PC-9 (cell line): ENCODE results near the gene NPC2. TPM values are rescaled to one million over a fixed set of nuclear protein-coding genes. Genes with fewer than 3 reads are reported as not detected.

Experiments
- BruUV-seq: library from RNA; stranded (reverse); fragments of 400-500 nt; replicated peaks from 2 replicates; lab custom pipeline; 2021; lab: Mats Ljungman, UMichigan
- CTCF ChIA-PET: fragments of 300-600 bp; sonication (Branson Sonifier 250); formaldehyde crosslinking; loops from one replicate; lab custom pipeline; 2022; ENCODE audit warnings: antibody characterized with exemption; lab: Charles Lee
- POLR2A ChIA-PET: fragments of 300-600 bp; sonication (Branson Sonifier 250); formaldehyde crosslinking; loops from one replicate; lab custom pipeline; 2022; ENCODE audit warnings: antibody characterized with exemption; ENCODE audit not compliant: unreplicated experiment; lab: Charles Lee
- DNase-seq, 2 experiments: peaks; one replicate each; pipeline versions ENCODE4 v3.0.0 to v3.0.0-alpha.2; 2015 to 2022; ENCODE audit warnings: mixed read lengths in 1 of 2
- H2AFZ ChIP-seq: fragments of 200-600 bp; sonication (generic); 2 replicates; pipeline ENCODE4 v1.8.1; 2017; ENCODE audit warnings: antibody characterized with exemption
- H3F3A ChIP-seq: fragments of 200-600 bp; sonication (generic); 2 replicates; pipeline ENCODE4 v1.8.1; 2017; ENCODE audit warnings: antibody characterized with exemption, mild to moderate bottlenecking, low read depth; ENCODE audit not compliant: insufficient read depth
- H3K27ac ChIP-seq: fragments of 200-600 bp; sonication (generic); 2 replicates; pipeline ENCODE4 v1.6.1; 2016; ENCODE audit warnings: mixed run types
- H3K27me3 ChIP-seq: fragments of 200-600 bp; sonication (generic); 2 replicates; pipeline ENCODE4 v1.6.1; 2016; ENCODE audit warnings: low read depth, mixed run types; ENCODE audit not compliant: insufficient read depth
- H3K36me3 ChIP-seq: fragments of 200-600 bp; sonication (generic); 2 replicates; pipeline ENCODE4 v1.6.1; 2016; ENCODE audit warnings: low read depth, mixed run types
- H3K4me1 ChIP-seq: fragments of 200-600 bp; sonication (generic); replicated peaks from 2 replicates; pipeline ENCODE4 v1.6.1; 2016; ENCODE audit warnings: mixed run types; ENCODE audit not compliant: insufficient read depth
- H3K4me2 ChIP-seq: fragments of 200-600 bp; sonication (generic); 2 replicates; pipeline ENCODE4 v1.6.1; 2017; ENCODE audit warnings: mixed run types
- H3K4me3 ChIP-seq: fragments of 200-600 bp; sonication (generic); 2 replicates; pipeline ENCODE4 v1.6.1; 2016; ENCODE audit warnings: mixed run types
- H3K79me2 ChIP-seq: fragments of 200-600 bp; sonication (generic); 2 replicates; pipeline ENCODE4 v1.6.1; 2017; ENCODE audit warnings: low read depth, mixed run types
- H3K9me2 ChIP-seq: fragments of 200-600 bp; sonication (generic); 2 replicates; pipeline ENCODE4 v1.8.1; 2017; ENCODE audit warnings: mild to moderate bottlenecking; ENCODE audit not compliant: insufficient read depth
- H3K9me3 ChIP-seq: fragments of 200-600 bp; sonication (generic); 2 replicates; pipeline ENCODE4 v1.8.1; 2016; ENCODE audit warnings: low read depth; ENCODE audit not compliant: insufficient read depth
- H4K20me1 ChIP-seq: fragments of 200-600 bp; sonication (generic); 2 replicates; pipeline ENCODE4 v1.8.1; 2017; ENCODE audit not compliant: insufficient read depth
- CTCF ChIP-seq: fragments of 200-600 bp; sonication (generic); conservative IDR thresholded peaks from 2 replicates; pipeline ENCODE4 v1.6.1; 2017; ENCODE audit warnings: mixed run types, antibody characterized with exemption, mild to moderate bottlenecking, moderate library complexity
- EZH2 ChIP-seq: fragments of 200-600 bp; sonication (generic); IDR thresholded peaks from 2 replicates; pipeline ENCODE4 v1.8.0; 2017; ENCODE audit warnings: antibody characterized with exemption, low read depth
- intact Hi-C: fragments of 100-400 bp; cut with micrococcal nuclease; formaldehyde crosslinking; loops from one replicate; pipeline ENCODE4 v1.10.0; 2022; ENCODE audit not compliant: unreplicated experiment
- total RNA-seq: library from RNA; stranded (reverse); gene quantifications from 2 replicates; pipeline ENCODE4 v1.2.3, GENCODE V29; 2021

The NPC2 gene
- total RNA-seq, 1 experiment from 2014 or later, result 1,010 TPM

DNA sequence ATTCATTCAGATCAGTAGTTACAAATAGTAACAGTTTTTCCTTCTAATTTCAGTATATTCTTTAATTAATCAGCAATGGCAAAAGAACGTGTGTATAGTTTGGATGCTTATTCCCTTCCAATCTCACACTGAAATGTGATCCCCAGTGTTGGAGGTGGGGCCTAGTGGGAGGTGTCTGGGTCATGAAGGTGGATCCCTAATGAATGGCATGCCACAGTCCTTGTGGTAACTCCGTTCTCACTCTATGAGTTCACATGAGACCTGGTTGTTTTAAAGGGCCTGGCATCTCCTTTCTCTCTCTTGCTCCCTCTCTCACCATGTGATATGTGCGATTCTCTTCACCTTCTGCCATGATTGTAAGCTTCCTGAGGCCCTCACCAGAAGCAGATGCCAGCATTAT is 48.2 kb downstream of the NPC2 start:
- Histone ChIP-seq H4K20me1 (no peaks in the 10 kb centered on the region), H3K9me3 (no peaks in the 10 kb centered on the region), H2AFZ (no peak overlapping the region), H3K36me3 (no peaks in the 10 kb centered on the region), H3K4me3 (no peak overlapping the region), H3K79me2 (no peaks in the 10 kb centered on the region), H3K27me3 (no peaks in the 10 kb centered on the region), H3K4me1 (0 out of 2 replicates have a peak, but pooled peaks cover 7% of the 10 kb centered on the region), H3K27ac (no peak overlapping the region), H3F3A (peaks cover 8% of the 10 kb centered on the region; the same call in 1 of the 2 replicates), H3K4me2 (no peak overlapping the region), H3K9me2 (no peaks in the 10 kb centered on the region)
- BruUV-seq, result no TSS peak
- no peak for TF ChIP-seq EZH2
- no peak for TF ChIP-seq CTCF
- DNase-seq, result peak in 1 of 2 experiments; percentile 52
- intact Hi-C loops, result no loop called here
- CTCF ChIA-PET, result no interaction called here
- POLR2A ChIA-PET, result interaction anchor here (0.7 kb wide), 1 partner anchor 21 kb away, joined by 3 read pairs; no protein-coding TSS in a partner anchor

DNA sequence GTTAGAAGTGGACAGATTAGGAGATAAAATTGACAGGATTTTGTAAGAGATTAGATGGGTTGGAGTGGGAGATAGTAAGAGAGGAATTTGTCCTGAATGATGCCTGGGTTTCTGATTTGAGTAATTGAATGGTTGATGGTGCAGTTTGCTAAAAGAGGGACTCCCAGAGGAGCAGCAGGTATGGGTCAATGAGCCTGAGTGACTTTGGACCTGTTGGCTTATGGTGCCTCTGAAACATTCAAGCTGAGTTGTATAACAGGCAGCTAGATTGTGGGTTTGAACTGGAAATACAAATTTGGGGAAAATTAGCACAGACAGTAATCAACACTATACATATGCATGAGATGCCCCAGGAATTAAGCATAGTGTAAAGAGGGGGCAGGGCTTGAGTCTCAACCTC is 50.3 kb downstream of the NPC2 start:
- H3K9me3 ChIP-seq, result no peaks in the 10 kb centered on the region
- peaks cover 23% of the 10 kb centered on the region for H3K4me1 ChIP-seq
- BruUV-seq, result no TSS peak
- TF ChIP-seq EZH2 (no peak), CTCF (no peak)
- H3K4me2 ChIP-seq, result no peak overlapping the region
- ChIA-PET POLR2A (interaction anchor here (0.7 kb wide), 2 partner anchors 28 to 145 kb away, joined by 3 read pairs; no protein-coding TSS in a partner anchor), CTCF (no interaction called here)
- H3K79me2 ChIP-seq, result no peaks in the 10 kb centered on the region
- H3F3A ChIP-seq, result peaks cover 24% of the 10 kb centered on the region
- H3K36me3 ChIP-seq, result no peaks in the 10 kb centered on the region
- no peaks in the 10 kb centered on the region for H3K9me2 ChIP-seq
- no peak overlapping the region for H2AFZ ChIP-seq
- H3K27me3 ChIP-seq, result no peaks in the 10 kb centered on the region
- no peak overlapping the region for H3K4me3 ChIP-seq
- DNase-seq, result no peak
- intact Hi-C loops, result no loop called here
- H4K20me1 ChIP-seq, result no peaks in the 10 kb centered on the region
- H3K27ac ChIP-seq, result no peak overlapping the region

DNA sequence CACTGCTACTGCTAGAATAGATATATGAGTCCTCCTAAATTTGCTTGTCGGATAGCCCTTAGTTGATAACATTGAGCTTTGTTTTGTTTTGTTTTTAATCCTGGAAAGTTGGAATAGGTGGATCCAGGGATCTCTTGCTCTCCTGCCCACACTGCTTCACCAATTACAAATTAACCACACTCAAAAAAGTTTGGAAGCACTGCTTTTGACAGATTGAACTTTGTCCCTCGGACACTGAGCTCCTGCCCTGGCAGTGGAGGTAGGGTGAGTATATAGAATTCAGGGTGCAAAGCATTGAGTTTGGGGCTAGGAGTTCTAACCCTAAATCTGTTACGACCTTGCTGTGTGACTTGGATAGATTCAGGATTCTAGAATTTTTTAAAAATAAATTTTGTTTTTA is 52.0 kb downstream of the NPC2 start:
- no peak overlapping the region for H3K27ac ChIP-seq
- no peaks in the 10 kb centered on the region for H3K9me2 ChIP-seq
- H3K9me3 ChIP-seq, result no peaks in the 10 kb centered on the region
- no peak overlapping the region for H3K4me2 ChIP-seq
- ChIA-PET POLR2A (interaction anchor here (0.6 to 0.7 kb wide), 2 partner anchors 18 to 134 kb away, joined by 7 to 46 read pairs; no protein-coding TSS in a partner anchor), CTCF (interaction anchor here (0.6 to 1.1 kb wide), 2 partner anchors 12 to 77 kb away, joined by 3 read pairs; no protein-coding TSS in a partner anchor)
- H3F3A ChIP-seq, result peaks cover 28% of the 10 kb centered on the region
- no TSS peak for BruUV-seq
- peaks cover 34% of the 10 kb centered on the region for H3K4me1 ChIP-seq
- no peaks in the 10 kb centered on the region for H3K36me3 ChIP-seq
- TF ChIP-seq CTCF, result no peak
- TF ChIP-seq EZH2, result no peak
- intact Hi-C loops, result no loop called here
- no peak overlapping the region for H3K4me3 ChIP-seq
- no peaks in the 10 kb centered on the region for H3K27me3 ChIP-seq
- H2AFZ ChIP-seq, result no peak overlapping the region
- no peaks in the 10 kb centered on the region for H3K79me2 ChIP-seq
- DNase-seq, result peak in 1 of 2 experiments; percentile 29
- no peaks in the 10 kb centered on the region for H4K20me1 ChIP-seq
